ENCODE measurements around the gene TSPOAP1. TPM values are rescaled to one million over a fixed set of nuclear protein-coding genes. Genes with fewer than 3 reads are reported as not detected.
"Not testable (repeated sequence)": the region's sequence is repeated elsewhere in the genome, so short reads cannot be mapped to it uniquely, and the experiment has no call there.

The TSPOAP1 gene
- total and polyA plus RNA-seq, 5 experiments from 2014 or later, result 0.43 to 15.4 (median 1.9) TPM

DNA sequence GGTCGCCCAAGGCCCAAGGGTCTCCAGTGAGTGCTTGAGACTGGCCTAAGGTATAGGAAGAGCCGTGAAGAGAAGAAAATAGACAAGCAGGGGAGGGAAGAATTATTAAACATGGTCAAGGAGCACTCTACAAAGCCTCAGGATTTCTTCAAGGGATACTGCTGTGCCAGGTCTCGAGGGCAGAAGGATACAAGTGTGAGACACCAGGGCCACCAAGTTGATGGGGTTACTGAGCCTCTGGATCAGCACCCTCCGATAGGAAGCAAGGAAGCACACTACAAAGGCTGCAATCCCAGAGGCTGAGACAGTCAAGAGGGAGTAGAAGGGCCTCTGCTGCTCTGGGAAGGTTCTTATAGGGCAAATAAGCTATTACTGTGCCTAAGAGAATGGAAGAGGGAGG lies 16.9 kb upstream of the TSPOAP1 start:
- DNase-seq, result no peak
- Mint-ChIP-seq H3K27me3 (no peaks in the 10 kb centered on the region), H3K4me1 (peaks cover 33 to 93% (median 88%) of the 10 kb centered on the region in 4 donors), H3K9me3 (no peaks in the 10 kb centered on the region), H3K4me3 (peak overlapping the region in 9 of 10 donors; percentile 4 to 98 (median 85)), H3K27ac (peak overlapping the region; percentile 78 to 98 (median 95)), H3K36me3 (peaks cover 5 to 67% (median 22%) of the 10 kb centered on the region in 3 donors)
- ATAC-seq, result no peak
- POLR2A ChIA-PET, result interaction anchor here (0.7 to 18.6 kb wide), 5 partner anchors 8 to 142 kb away, joined by 3 to 1631 read pairs (median 5); partner anchors contain the start of genes HSF5, SUPT4H1 and TSPOAP1

DNA sequence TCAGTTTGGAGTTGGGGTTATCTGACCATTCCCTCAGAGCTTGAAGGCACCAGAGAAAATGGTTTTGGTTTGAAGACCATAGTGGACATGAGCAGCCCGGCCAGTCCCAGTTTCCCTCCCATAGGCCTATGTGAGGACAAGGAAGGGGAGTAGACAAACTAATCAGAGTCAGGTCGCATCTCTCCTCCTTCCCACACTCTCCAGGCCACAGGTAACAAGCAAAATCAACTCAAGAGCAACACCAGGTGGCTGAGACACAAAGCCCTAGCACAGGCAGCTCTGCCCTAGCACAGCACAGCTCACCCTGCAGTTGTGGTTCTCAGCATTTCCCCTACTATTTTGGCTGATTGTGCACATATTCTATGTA lies 16.2 kb upstream of the TSPOAP1 start:
- H3K4me3 Mint-ChIP-seq, result peak overlapping the region; percentile 82 to 98 (median 90)
- no peaks in the 10 kb centered on the region for H3K9me3 Mint-ChIP-seq
- ATAC-seq (peak; percentile 69 to 80), DNase-seq (peak in 8 of 10 donors; percentile 52 to 85 (median 70))
- peak overlapping the region; percentile 78 to 98 (median 95) for H3K27ac Mint-ChIP-seq
- H3K27me3 Mint-ChIP-seq, result no peaks in the 10 kb centered on the region
- POLR2A ChIA-PET, result interaction anchor here (0.6 to 18.6 kb wide), 13 partner anchors 8 to 287 kb away, joined by 3 to 1631 read pairs (median 4); partner anchors contain the start of genes HSF5, RNF43, SUPT4H1 and TSPOAP1
- H3K4me1 Mint-ChIP-seq, result peaks cover 37 to 99% (median 93%) of the 10 kb centered on the region in 4 donors
- H3K36me3 Mint-ChIP-seq, result peaks cover 4 to 67% (median 22%) of the 10 kb centered on the region in 3 donors

DNA sequence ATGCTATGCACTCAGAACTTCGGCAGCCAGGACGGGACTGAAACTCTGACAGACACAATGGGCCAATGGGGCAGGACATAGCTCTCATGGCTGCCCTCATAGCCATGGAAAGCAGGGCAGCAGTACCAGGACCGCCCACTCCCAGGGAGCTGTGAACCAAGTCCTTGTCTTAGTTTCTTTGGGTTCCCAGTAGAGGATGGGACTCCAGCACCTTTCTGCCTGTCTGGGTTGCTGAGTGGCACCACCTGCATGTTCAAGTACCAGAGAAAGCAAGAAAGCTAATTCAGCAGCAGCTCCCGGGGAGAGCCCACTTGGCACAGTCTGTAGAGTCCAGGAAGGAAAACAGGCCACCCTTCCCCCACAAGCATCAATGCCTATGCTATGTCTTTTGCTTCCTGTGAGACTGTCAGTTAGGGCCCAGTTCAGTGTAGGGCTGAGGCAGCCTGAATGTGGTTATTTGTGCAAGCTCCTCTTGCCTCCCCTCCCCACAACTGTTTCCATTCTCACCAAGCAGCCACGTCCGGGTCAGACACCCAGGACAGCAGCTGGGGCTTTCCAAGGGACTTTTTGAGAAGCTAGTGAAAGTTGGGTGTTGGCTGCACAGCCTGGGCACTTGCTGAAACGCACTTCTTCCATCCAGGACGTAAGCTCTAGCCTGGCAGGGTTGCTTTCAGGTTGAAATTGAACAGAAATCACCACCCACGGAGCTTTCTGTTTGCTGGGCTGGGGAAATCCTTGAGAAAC lies 15.6 kb upstream of the TSPOAP1 start:
- H3K4me1 Mint-ChIP-seq, result peaks cover 35 to 99% (median 93%) of the 10 kb centered on the region in 4 donors
- DNase-seq, result peak; percentile 50 to 93 (median 78)
- POLR2A ChIA-PET, result interaction anchor here (0.6 to 18.6 kb wide), 14 partner anchors 9 to 288 kb away, joined by 3 to 1631 read pairs (median 4); partner anchors contain the start of genes HSF5, RNF43, SUPT4H1 and TSPOAP1
- peak; percentile 80 to 81 for ATAC-seq
- H3K27me3 Mint-ChIP-seq, result no peaks in the 10 kb centered on the region
- peak overlapping the region; percentile 82 to 98 (median 90) for H3K4me3 Mint-ChIP-seq
- H3K27ac Mint-ChIP-seq, result peak overlapping the region; percentile 78 to 98 (median 95)
- peaks cover 0 to 66% (median 18%) of the 10 kb centered on the region in 3 donors for H3K36me3 Mint-ChIP-seq
- H3K9me3 Mint-ChIP-seq, result no peaks in the 10 kb centered on the region

DNA sequence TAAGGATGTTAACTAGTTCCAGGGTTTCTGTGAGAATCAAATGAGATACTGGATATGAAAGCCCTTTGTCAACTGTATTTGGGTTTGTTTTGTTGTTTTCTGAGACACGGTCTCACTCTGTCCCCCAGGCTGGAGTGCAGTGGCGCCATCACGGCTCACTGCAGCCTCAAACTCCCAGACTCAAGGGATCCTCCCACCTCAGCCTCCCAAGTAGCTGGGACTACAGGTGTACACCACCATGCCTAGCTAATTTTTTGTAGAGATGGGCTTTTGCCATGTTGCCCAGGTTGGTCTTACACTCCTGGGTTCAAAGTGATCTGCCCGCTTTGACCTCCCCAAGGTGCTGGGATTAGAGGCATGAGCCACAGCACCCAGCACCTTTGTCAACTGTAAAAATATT lies 14.5 kb upstream of the TSPOAP1 start:
- no peaks in the 10 kb centered on the region for H3K9me3 Mint-ChIP-seq
- H3K4me3 Mint-ChIP-seq, result peak overlapping the region; percentile 82 to 98 (median 90)
- H3K36me3 Mint-ChIP-seq, result peaks cover 0 to 58% (median 15%) of the 10 kb centered on the region in 3 donors
- peak overlapping the region; percentile 78 to 98 (median 95) for H3K27ac Mint-ChIP-seq
- POLR2A ChIA-PET, result interaction anchor here (0.6 to 18.6 kb wide), 8 partner anchors 10 to 190 kb away, joined by 3 to 1631 read pairs (median 4); partner anchors contain the start of genes MTMR4, RNF43, SUPT4H1 and TSPOAP1
- no peaks in the 10 kb centered on the region for H3K27me3 Mint-ChIP-seq
- ATAC-seq (no peak), DNase-seq (peak in 1 of 10 donors; percentile 19)
- peaks cover 33 to 98% (median 93%) of the 10 kb centered on the region in 4 donors for H3K4me1 Mint-ChIP-seq

DNA sequence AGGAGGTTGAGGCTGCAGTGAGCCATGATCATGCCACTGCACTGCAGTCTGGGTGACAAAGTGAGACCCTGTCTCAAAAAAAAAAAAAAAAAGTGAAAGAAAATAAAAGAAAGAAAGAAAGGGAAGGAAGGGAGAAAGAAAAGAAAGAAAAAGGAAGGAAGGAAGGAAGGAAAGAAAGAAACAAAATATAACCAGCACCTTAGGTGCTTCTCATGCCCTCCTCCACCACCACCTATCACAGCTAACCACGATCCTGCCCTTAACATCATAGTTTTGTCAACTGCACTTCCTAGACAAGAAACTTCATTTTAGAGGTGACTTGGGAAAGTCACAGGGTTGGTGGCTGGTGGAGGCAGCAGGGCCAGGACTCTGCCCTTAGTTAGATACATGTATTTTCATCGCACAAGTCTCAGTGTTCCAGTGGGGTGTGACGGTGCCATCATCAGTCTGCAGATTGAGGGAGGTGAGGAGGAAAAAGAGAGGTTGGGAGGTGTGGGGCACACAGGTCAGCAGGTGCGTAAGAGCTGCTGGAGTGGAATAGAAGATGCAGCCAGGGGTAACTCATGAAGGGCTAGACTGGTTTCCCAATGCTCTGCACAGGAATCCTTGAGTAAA lies 13.4 kb upstream of the TSPOAP1 start:
- H3K27ac Mint-ChIP-seq, result peak overlapping the region; percentile 78 to 98 (median 95)

DNA sequence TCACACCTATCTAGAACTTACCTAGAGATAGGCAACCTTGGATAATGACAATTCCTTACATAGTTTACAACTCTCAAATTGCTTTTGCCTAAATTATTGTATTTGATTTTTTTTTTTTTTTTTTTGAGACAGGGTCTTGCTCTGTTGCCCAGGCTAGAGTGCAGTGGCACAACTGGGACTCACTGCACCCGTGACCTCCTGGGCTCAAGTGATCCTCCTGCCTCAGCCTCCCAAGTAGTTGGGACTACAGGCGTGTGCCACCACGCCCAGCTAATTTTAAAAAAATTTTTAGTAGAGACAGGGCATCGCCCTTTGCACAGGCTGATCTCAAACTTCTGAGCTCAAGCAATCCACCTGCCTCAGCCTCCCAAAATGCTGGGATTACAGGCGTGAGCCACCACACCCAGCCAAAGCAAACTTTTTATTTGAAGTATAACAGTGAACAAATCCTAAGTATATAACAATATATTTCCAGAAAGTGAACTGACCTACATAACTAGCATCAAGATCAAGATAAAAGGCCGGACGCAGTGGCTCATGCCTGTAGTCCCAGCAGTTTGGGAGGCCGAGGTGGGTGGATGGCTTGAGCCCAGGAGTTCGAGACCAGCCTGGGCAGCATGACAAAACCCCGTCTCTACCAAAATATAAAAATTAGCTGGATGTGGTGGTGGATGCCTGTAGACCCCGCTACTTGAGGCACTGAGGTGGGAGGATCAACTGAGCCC lies 12.7 kb upstream of the TSPOAP1 start:
- DNase-seq, result peak in 1 of 10 donors; percentile 11
- H3K9me3 Mint-ChIP-seq, H3K27me3 Mint-ChIP-seq, ATAC-seq: not testable (repeated sequence)
- H3K36me3 Mint-ChIP-seq, result peaks cover 0 to 40% (median 12%) of the 10 kb centered on the region in 3 donors
- peaks cover 39 to 98% (median 86%) of the 10 kb centered on the region in 4 donors for H3K4me1 Mint-ChIP-seq
- H3K4me3 Mint-ChIP-seq, result peak overlapping the region; percentile 82 to 100 (median 95)
- POLR2A ChIA-PET, result interaction anchor here (0.6 to 27.5 kb wide), 6 partner anchors 12 to 1360 kb away, joined by 3 to 1631 read pairs (median 32); partner anchors contain the start of genes SUPT4H1 and TSPOAP1
- H3K27ac Mint-ChIP-seq, result peak overlapping the region; percentile 78 to 99 (median 96)

More for the DNA sequence above, 13.4 kb upstream of the TSPOAP1 start:
- Mint-ChIP-seq H3K36me3 (peaks cover 0 to 47% (median 14%) of the 10 kb centered on the region in 3 donors), H3K9me3 (no peaks in the 10 kb centered on the region), H3K27me3 (no peaks in the 10 kb centered on the region), H3K4me1 (peaks cover 35 to 98% (median 85%) of the 10 kb centered on the region in 4 donors), H3K4me3 (peak overlapping the region; percentile 82 to 98 (median 90))
- POLR2A ChIA-PET, result interaction anchor here (0.8 to 18.6 kb wide), 5 partner anchors 11 to 173 kb away, joined by 3 to 1631 read pairs (median 9); partner anchors contain the start of genes MTMR4, RNF43, SUPT4H1 and TSPOAP1
- ATAC-seq, result no peak
- peak in 1 of 10 donors; percentile 16 for DNase-seq

DNA sequence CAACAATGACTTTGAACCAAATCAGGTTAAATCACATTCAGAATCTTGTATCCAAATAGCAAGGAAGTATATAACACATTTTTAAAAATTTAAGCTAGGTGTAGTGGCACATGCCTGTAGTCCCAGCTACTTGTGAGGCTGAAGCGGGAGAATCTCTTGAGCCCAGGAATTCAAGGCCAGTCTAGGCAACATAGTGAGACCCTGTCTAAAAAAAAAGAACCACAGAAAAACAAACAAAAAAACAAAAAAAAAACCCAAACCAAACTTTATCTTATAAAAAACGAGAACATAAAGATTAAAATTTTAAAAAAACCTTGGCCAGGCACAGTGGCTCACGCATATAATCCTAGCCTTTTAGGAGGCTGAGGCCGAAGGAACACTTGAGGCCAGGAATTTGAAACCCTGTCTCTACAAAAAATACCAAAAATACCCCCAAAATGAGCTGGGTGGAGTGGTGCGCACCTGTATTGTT lies 11.8 kb upstream of the TSPOAP1 start:
- Mint-ChIP-seq H3K36me3 (peaks cover 0 to 32% (median 12%) of the 10 kb centered on the region in 3 donors), H3K9me3 (no peaks in the 10 kb centered on the region)

DNA sequence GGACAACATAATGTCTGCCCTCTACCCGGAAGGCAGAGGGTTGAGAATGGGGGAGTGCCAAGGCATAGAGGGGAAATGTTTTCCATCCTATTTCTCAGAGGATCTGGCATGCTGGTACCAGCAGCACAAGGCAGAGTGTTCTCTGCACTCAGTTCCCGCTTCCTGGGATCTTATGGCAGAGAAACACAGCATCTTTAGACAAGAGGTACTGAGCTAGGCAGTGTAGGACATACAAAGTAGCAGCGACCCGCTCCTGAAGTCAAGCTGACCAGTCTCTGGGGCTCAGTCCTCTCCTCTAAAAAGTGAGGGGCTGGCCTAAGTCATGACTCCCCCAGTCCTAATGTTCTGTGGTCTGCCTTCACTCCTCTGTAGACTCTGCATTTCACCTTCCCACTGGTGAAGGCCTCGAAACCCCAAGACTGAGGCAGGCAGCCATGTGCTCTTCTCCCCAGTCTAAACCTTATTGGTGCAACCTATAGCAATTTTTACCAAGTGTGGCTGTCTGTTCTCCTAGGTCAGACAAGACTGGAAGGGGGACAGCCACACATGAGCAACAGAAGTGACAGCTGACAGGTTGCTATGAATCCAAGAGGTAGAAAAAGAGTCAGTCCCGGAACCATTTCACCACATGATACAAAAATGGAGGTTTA lies 11.3 kb upstream of the TSPOAP1 start:
- peak in 2 of 10 donors; percentile 28 to 60 for DNase-seq
- H3K36me3 Mint-ChIP-seq, result peaks cover 0 to 26% (median 12%) of the 10 kb centered on the region in 3 donors
- no peaks in the 10 kb centered on the region for H3K9me3 Mint-ChIP-seq
- peak overlapping the region; percentile 82 to 100 (median 96) for H3K4me3 Mint-ChIP-seq
- no peak for ATAC-seq
- H3K4me1 Mint-ChIP-seq, result peaks cover 47 to 96% (median 85%) of the 10 kb centered on the region in 4 donors
- POLR2A ChIA-PET, result interaction anchor here (0.8 to 27.5 kb wide), 6 partner anchors 1 to 121 kb away, joined by 4 to 1631 read pairs (median 358); partner anchors contain the start of genes MKS1, RNF43, SUPT4H1 and TSPOAP1
- H3K27me3 Mint-ChIP-seq, result no peaks in the 10 kb centered on the region
- H3K27ac Mint-ChIP-seq, result peak overlapping the region; percentile 91 to 99 (median 96)

More for the DNA sequence above, 11.8 kb upstream of the TSPOAP1 start:
- ATAC-seq (no peak), DNase-seq (no peak)
- Mint-ChIP-seq H3K27me3 (no peaks in the 10 kb centered on the region), H3K4me1 (peaks cover 47 to 97% (median 86%) of the 10 kb centered on the region in 4 donors), H3K27ac (peak overlapping the region; percentile 91 to 99 (median 96)), H3K4me3 (peak overlapping the region; percentile 82 to 100 (median 96))
- POLR2A ChIA-PET, result interaction anchor here (0.6 to 27.5 kb wide), 8 partner anchors 14 to 1361 kb away, joined by 3 to 1631 read pairs (median 7); partner anchors contain the start of genes MKS1, RNF43, SUPT4H1 and TSPOAP1

DNA sequence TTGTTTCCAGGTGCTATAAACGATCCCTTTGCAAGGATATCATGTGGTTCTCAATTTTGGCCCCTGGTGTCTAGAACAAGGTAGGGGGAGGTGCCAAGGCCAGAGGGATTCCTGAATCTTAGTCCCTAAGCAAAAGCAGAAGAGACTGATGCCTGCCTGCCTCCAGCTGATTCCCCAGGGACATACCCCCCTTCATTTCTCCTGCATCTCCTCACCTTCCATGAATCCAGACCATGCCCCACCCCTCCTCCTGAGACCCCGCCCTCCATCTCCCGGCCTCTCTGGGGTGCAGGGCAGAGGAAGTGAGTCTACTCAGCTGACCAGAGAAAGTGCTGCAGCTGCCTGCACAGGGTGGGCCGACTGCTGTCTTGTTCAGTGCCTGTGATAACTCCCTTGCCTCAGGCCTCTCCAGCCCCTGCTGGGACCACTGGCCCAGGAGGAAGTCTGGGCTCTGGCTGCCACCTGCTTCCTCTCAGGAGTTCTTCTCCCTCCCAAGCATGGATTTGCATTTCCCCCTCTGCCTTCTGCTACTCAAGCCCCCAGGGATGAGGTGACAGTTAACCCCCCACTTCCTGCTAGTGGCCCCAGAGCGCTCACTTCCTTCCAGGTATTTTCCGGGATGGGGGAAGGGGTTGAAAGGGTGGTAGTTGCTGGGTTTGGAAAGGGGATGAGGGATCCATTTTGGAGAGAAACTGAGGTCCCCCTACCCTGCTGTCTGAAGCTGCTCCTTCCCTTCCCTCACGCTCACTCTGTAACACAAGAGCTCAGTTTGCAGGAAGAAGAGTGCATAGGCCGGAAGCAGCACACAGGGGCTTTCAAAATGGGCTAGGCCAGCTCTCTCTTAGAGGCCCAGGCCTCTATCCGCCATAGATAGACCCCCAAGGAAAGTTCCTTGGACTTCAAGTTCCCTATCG lies 10.5 kb upstream of the TSPOAP1 start:
- ATAC-seq, result no peak
- Mint-ChIP-seq H3K36me3 (peaks cover 0 to 22% (median 12%) of the 10 kb centered on the region in 3 donors), H3K27ac (peak overlapping the region; percentile 91 to 99 (median 96)), H3K27me3 (no peaks in the 10 kb centered on the region), H3K4me3 (peak overlapping the region; percentile 82 to 100 (median 96)), H3K9me3 (no peaks in the 10 kb centered on the region), H3K4me1 (peaks cover 49 to 96% (median 85%) of the 10 kb centered on the region in 4 donors)
- POLR2A ChIA-PET, result interaction anchor here (0.5 to 27.5 kb wide), 7 partner anchors 0 to 87 kb away, joined by 4 to 1631 read pairs (median 10); partner anchors contain the start of genes RNF43, SUPT4H1 and TSPOAP1
- DNase-seq, result peak in 4 of 10 donors; percentile 48 to 66 (median 52)

DNA sequence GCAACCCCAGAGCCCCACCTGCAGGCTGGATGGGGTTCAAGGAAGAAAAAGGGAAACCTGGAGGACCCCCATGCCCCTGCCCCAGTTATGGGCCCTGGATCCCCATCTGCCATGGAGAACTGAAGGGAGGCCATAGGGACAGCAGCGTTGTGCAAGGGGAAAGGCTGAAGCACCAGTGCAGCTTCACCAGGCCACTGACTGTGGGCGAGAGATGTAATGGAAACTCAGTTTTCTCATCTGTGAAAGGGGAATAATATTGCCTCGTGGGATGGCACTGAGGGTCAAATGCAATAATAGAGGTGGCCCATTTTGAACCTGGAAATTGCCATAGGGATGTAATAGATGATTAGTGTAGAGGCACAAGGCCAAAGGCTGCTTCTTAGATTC lies 9.9 kb upstream of the TSPOAP1 start:
- DNase-seq (no peak), ATAC-seq (no peak)
- no peaks in the 10 kb centered on the region for H3K27me3 Mint-ChIP-seq
- H3K4me1 Mint-ChIP-seq, result peaks cover 49 to 95% (median 81%) of the 10 kb centered on the region in 4 donors
- peak overlapping the region; percentile 82 to 100 (median 96) for H3K4me3 Mint-ChIP-seq
- peak overlapping the region; percentile 91 to 99 (median 96) for H3K27ac Mint-ChIP-seq
- H3K36me3 Mint-ChIP-seq, result peaks cover 0 to 21% (median 12%) of the 10 kb centered on the region in 3 donors
- POLR2A ChIA-PET, result interaction anchor here (0.5 to 27.5 kb wide), 9 partner anchors 1 to 1741 kb away, joined by 3 to 1631 read pairs (median 7); partner anchors contain the start of genes RNF43, SUPT4H1 and TSPOAP1
- H3K9me3 Mint-ChIP-seq, result no peaks in the 10 kb centered on the region
